GM19463 (cell line): ENCODE data around the gene CTTN.
"Not testable (repeated sequence)": the region's sequence is repeated elsewhere in the genome, so short reads cannot be mapped to it uniquely, and the experiment has no call there.

Experiments
- ATAC-seq: cut with Tn5 transposase; IDR thresholded peaks from one replicate; pipeline ENCODE4 v1.9.1; 2021; ENCODE audit warnings: mild to moderate bottlenecking, moderate library complexity; ENCODE audit not compliant: unreplicated experiment

The CTTN gene

GRCh38 chr11:70381350-70381749 is 17.0 kb upstream of the CTTN start:
- ATAC-seq = no peak

- no peak for ATAC-seq
These were observed 16.2 kb upstream of the CTTN start for GRCh38 chr11:70381872-70382861.

- ATAC-seq = no peak
These were observed 14.4 kb upstream of the CTTN start for GRCh38 chr11:70383664-70384565.

- ATAC-seq = no peak
These were observed 13.7 kb upstream of the CTTN start for GRCh38 chr11:70384566-70385152.

GRCh38 chr11:70387564-70387963 is 10.8 kb upstream of the CTTN start:
- ATAC-seq = no peak

GRCh38 chr11:70389201-70389600 is 9.1 kb upstream of the CTTN start:
- ATAC-seq = no peak

- not testable (repeated sequence) for ATAC-seq
These were observed 7.4 kb upstream of the CTTN start for GRCh38 chr11:70390882-70391281.

GRCh38 chr11:70394211-70394950 is 3.9 kb upstream of the CTTN start:
- ATAC-seq = no peak

GRCh38 chr11:70397336-70397982 is 870 bp upstream of the CTTN start:
- no peak for ATAC-seq

- no peak for ATAC-seq
These were observed 728 bp downstream of the CTTN start for GRCh38 chr11:70398834-70399680.

GRCh38 chr11:70399681-70400112 is 1.4 kb downstream of the CTTN start:
- no peak for ATAC-seq

GRCh38 chr11:70400643-70401042 is 2.3 kb downstream of the CTTN start:
- ATAC-seq = no peak

- ATAC-seq = no peak
These were observed 3.7 kb downstream of the CTTN start for GRCh38 chr11:70402016-70402415.

- ATAC-seq = no peak
These were observed 4.4 kb downstream of the CTTN start for GRCh38 chr11:70402685-70403084.

- ATAC-seq = no peak
These were observed 5.9 kb downstream of the CTTN start for GRCh38 chr11:70404244-70404643.

GRCh38 chr11:70405679-70406395 is 7.5 kb downstream of the CTTN start:
- ATAC-seq = no peak

GRCh38 chr11:70407121-70407520 is 8.8 kb downstream of the CTTN start:
- no peak for ATAC-seq

- ATAC-seq = no peak
These were observed 9.5 kb downstream of the CTTN start for GRCh38 chr11:70407814-70408213.
